ENCODE measurements around the gene ARID5B.

GRCh38 chr10:62000726-62001125 lies 99.2 kb downstream of the ARID5B start:
- TF ChIP-seq EZH2 (IDR thresholded peaks at IDR 0.05; ENCODE audit: borderline replicate concordance, insufficient read depth, low read depth, low read length, poor library complexity, severe bottlenecking) = no peak
- TF ChIP-seq CTCF (IDR thresholded peaks at IDR 0.05) = no peak

Measured in B cell (primary cell).